Measurements from ENCODE around the gene OR52M1.

- TF ChIP-seq OSR1 (CRISPR knock-in tag; IDR thresholded peaks at IDR 0.05) (no peak), ZNF8 (CRISPR knock-in tag; IDR thresholded peaks at IDR 0.05) (no peak), PPARA (CRISPR knock-in tag; IDR thresholded peaks at IDR 0.05; ENCODE audit: borderline replicate concordance) (no peak), ZFP30 (CRISPR knock-in tag; IDR thresholded peaks at IDR 0.05) (no peak), CSDC2 (CRISPR knock-in tag; IDR thresholded peaks at IDR 0.05) (no peak), ARNTL (CRISPR knock-in tag; IDR thresholded peaks at IDR 0.05; ENCODE audit: borderline replicate concordance, low read depth) (no peak), ISL1 (CRISPR knock-in tag; IDR thresholded peaks at IDR 0.05) (no peak), TCF4 (CRISPR knock-in tag; IDR thresholded peaks at IDR 0.05; ENCODE audit: borderline replicate concordance) (no peak), BACH2 (CRISPR knock-in tag; IDR thresholded peaks at IDR 0.05; ENCODE audit: borderline replicate concordance) (no peak), ZFP3 (CRISPR knock-in tag; IDR thresholded peaks at IDR 0.05) (no peak), ZNF70 (CRISPR knock-in tag; IDR thresholded peaks at IDR 0.05) (no peak), PATZ1 (CRISPR knock-in tag; IDR thresholded peaks at IDR 0.05; ENCODE audit: borderline replicate concordance) (no peak)
- TF ChIP-seq, protein P1, sequence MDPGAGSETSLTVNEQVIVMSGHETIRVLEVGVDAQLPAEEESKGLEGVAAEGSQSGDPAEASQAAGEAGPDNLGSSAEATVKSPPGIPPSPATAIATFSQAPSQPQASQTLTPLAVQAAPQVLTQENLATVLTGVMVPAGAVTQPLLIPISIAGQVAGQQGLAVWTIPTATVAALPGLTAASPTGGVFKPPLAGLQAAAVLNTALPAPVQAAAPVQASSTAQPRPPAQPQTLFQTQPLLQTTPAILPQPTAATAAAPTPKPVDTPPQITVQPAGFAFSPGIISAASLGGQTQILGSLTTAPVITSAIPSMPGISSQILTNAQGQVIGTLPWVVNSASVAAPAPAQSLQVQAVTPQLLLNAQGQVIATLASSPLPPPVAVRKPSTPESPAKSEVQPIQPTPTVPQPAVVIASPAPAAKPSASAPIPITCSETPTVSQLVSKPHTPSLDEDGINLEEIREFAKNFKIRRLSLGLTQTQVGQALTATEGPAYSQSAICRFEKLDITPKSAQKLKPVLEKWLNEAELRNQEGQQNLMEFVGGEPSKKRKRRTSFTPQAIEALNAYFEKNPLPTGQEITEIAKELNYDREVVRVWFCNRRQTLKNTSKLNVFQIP (CRISPR knock-in tag; IDR thresholded peaks at IDR 0.05; ENCODE audit: borderline replicate concordance, low read depth): no peak
Observed at GRCh38 chr11:4580124-4580523, 35.1 kb downstream of the OR52M1 start.

Data from SK-N-SH treated with all-trans-retinoic acid at 6 μM for 48 hours (cell line).